Measurements from ENCODE around the gene GGCT.
A peak's percentile ranks its signal among the peaks of the same experiment; 100 is the strongest.
"Not testable (repeated sequence)": the region's sequence is repeated elsewhere in the genome, so short reads cannot be mapped to it uniquely, and the experiment has no call there.

Gene GGCT

DNA sequence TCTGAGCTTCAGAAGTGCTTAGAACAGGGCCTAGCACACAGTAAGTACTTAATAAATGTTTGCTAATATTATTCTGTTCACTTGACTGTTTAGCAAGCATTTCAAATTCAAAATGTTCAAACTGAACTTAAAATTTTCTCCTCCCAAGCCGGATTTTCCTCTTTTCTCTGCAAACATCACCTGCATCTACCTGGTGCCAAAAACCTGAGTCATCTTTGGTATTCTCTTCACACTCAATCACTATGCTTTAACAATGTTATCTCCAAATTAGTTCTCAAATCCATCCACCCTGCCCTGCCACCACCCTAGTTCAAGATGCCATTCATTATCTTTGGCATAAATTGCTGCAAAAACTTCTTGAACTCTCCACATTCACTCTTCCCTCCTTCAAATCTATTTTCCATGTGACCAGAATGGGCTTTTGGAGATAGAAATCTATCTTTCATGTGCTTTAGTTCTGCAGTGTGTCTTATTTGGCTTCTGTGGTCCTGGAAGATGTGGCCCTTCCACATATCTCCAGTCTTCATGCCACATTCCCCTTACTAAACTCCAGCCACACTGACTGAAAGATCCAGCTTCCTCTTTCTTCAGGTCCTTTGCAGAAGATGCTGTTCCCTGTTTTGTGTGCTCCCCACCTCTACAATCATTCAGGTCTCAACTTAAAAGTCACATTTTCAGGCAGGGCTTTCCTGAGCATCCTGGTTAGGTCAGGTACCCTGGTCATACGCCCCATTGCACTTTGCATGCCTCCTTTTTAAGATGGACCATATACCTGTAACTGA is 2.0 kb downstream of the GGCT start:
- Histone ChIP-seq H3K27me3 (ENCODE audit: control insufficient read depth, insufficient read depth, low read length) (no peaks in the 10 kb centered on the region), H3K36me3 (ENCODE audit: insufficient read depth, low read length) (peaks cover 4% of the 10 kb centered on the region), H3K9me3 (replicated peaks; ENCODE audit: low read length) (no peaks in the 10 kb centered on the region), H3K4me1 (ENCODE audit: control insufficient read depth, insufficient read depth, low read length) (peaks cover 15% of the 10 kb centered on the region), H3K4me3 (ENCODE audit: low read length) (peak overlapping the region; percentile 88), H3K4me2 (ENCODE audit: low read length) (peak overlapping the region; percentile 94), H3K9ac (ENCODE audit: low read depth, low read length) (no peak overlapping the region)

DNA sequence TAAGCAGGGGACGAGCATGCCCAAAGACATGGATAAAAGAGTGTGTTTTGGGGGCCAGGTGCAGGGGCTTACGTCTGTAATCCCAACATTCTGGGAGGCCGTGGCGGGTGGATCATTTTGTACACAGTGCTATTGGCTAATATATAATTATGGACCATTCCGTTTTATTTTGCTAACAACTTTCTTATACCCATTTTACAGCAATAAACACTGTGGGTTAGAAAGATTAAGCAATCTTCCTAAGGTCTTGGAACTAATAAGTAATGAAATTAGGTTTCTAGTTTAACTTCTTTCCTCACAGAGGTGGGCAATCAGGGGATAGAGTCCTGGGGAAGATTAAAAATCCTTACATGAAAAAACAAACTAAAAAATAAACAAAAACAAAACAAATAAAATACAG is 3.4 kb downstream of the GGCT start:
- Histone ChIP-seq H3K9ac (ENCODE audit: low read depth, low read length) (no peak overlapping the region), H3K4me2 (ENCODE audit: low read length) (no peak overlapping the region), H3K36me3 (ENCODE audit: insufficient read depth, low read length) (peaks cover 14% of the 10 kb centered on the region), H3K9me3 (replicated peaks; ENCODE audit: low read length) (no peaks in the 10 kb centered on the region), H3K4me1 (ENCODE audit: control insufficient read depth, insufficient read depth, low read length) (peaks cover 15% of the 10 kb centered on the region), H3K27me3 (ENCODE audit: control insufficient read depth, insufficient read depth, low read length) (no peaks in the 10 kb centered on the region), H3K4me3 (ENCODE audit: low read length) (no peak overlapping the region)

DNA sequence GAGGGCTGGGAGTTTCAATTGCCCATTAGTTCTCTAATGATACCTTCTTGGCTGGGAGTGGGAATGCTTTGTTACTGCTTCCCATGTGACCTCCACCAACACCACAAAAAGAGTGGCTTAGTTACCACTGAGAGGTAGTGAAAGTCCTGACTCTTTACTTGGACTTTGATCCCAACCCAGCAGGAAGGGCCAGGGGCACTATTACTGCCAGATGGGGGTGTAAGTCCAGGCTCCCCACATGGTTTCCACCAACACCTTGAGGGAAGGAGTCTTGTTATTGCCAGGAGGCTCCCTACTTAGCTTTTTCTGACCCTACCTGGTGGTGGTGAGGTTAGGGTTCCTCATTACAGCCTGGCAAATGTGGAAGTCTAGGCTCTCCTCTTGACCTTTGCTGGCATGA is 11.4 kb downstream of the GGCT start:
- Histone ChIP-seq H3K4me1 (ENCODE audit: control insufficient read depth, insufficient read depth, low read length) (no peaks in the 10 kb centered on the region), H3K4me3 (ENCODE audit: low read length) (no peak overlapping the region), H3K9ac (ENCODE audit: low read depth, low read length) (no peak overlapping the region), H3K9me3 (replicated peaks; ENCODE audit: low read length) (peaks cover 6% of the 10 kb centered on the region), H3K27me3 (ENCODE audit: control insufficient read depth, insufficient read depth, low read length) (no peaks in the 10 kb centered on the region), H3K4me2 (ENCODE audit: low read length) (no peak overlapping the region), H3K36me3 (ENCODE audit: insufficient read depth, low read length) (peaks cover 11% of the 10 kb centered on the region)

DNA sequence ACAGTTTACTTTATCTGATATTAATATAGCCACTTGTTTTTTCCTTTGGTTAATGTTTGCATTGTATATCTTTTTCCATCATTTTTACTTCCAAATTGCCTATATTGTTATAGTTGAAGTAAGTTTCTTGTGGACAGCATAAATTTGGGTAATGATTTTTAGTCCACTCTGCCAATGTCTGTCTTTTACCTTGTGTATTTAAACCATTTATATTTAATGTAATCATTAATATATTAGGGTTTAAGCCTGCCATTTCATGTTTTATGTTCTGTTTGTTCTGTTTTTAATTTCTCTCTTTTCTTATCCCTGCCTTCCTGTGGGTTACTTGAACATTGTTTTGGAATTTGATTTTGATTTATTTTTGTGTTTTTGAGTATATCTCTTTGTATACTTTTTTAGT is 13.2 kb downstream of the GGCT start:
- Histone ChIP-seq H3K9ac (ENCODE audit: low read depth, low read length) (no peak overlapping the region), H3K27me3 (ENCODE audit: control insufficient read depth, insufficient read depth, low read length) (no peaks in the 10 kb centered on the region), H3K36me3 (ENCODE audit: insufficient read depth, low read length) (peaks cover 3% of the 10 kb centered on the region)

GRCh38 chr7:30487371-30487770 is 17.3 kb downstream of the GGCT start:
- Histone ChIP-seq H3K9ac (ENCODE audit: low read depth, low read length) (no peak overlapping the region), H3K4me3 (ENCODE audit: low read length) (no peak overlapping the region), H3K27me3 (ENCODE audit: control insufficient read depth, insufficient read depth, low read length) (no peaks in the 10 kb centered on the region), H3K36me3 (ENCODE audit: insufficient read depth, low read length) (no peaks in the 10 kb centered on the region), H3K4me2 (ENCODE audit: low read length) (no peak overlapping the region), H3K9me3 (replicated peaks; ENCODE audit: low read length) (peaks cover 6% of the 10 kb centered on the region), H3K4me1 (ENCODE audit: control insufficient read depth, insufficient read depth, low read length) (no peaks in the 10 kb centered on the region)

More for the DNA sequence above, 13.2 kb downstream of the GGCT start:
- Histone ChIP-seq H3K4me2 (ENCODE audit: low read length) (no peak overlapping the region), H3K4me3 (ENCODE audit: low read length) (no peak overlapping the region), H3K9me3 (replicated peaks; ENCODE audit: low read length) (peaks cover 6% of the 10 kb centered on the region), H3K4me1 (ENCODE audit: control insufficient read depth, insufficient read depth, low read length) (no peaks in the 10 kb centered on the region)

DNA sequence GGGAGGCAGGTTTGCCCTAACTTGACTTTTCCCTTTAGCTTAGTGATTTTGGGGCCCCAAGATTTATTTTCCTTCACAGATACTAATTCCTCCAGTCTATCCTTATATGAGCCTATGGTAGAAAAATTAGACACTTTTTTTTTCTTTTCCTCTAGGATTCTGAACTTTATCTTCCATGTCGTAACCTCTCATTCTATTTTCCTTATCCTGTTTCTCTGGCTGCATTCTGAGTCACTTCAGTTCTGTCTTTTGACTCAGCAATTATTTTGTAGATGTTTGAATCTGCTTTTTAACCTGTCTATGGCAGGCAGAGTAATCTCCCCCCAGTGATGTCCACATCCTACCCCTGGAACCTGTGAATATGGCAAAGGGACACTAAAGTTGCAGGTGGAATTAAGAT is 19.0 kb downstream of the GGCT start:
- no peaks in the 10 kb centered on the region for H3K4me1 ChIP-seq (ENCODE audit: control insufficient read depth, insufficient read depth, low read length)
- no peaks in the 10 kb centered on the region for H3K9me3 ChIP-seq (replicated peaks; ENCODE audit: low read length)
- no peak overlapping the region for H3K9ac ChIP-seq (ENCODE audit: low read depth, low read length)
- H3K27me3 ChIP-seq (ENCODE audit: control insufficient read depth, insufficient read depth, low read length), result no peaks in the 10 kb centered on the region
- no peak overlapping the region for H3K4me3 ChIP-seq (ENCODE audit: low read length)
- H3K36me3 ChIP-seq (ENCODE audit: insufficient read depth, low read length), result no peaks in the 10 kb centered on the region
- no peak overlapping the region for H3K4me2 ChIP-seq (ENCODE audit: low read length)

DNA sequence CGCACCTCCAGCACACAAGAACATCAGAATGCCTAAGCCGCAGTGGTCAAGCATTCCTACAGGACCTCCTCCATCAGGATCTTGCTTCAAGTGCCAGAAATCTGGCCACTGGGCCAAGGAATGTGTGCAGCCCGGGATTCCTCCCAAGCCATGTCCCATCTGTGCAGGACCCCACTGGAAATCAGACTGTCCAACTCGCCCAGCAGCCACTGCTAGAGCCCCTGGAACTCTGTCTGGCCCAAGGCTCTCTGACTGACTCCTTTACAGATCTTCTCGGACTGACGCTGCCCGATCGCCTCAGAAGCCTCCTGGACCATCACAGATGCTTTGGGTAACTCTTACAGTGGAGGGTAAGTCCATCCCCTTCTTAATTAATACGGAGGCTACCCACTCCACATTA is 23.2 kb downstream of the GGCT start:
- not testable (repeated sequence) for H3K27me3 ChIP-seq (ENCODE audit: control insufficient read depth, insufficient read depth, low read length); H3K9ac ChIP-seq (ENCODE audit: low read depth, low read length); H3K4me3 ChIP-seq (ENCODE audit: low read length); H3K4me2 ChIP-seq (ENCODE audit: low read length); H3K9me3 ChIP-seq (replicated peaks; ENCODE audit: low read length); H3K36me3 ChIP-seq (ENCODE audit: insufficient read depth, low read length)
- peaks cover 16% of the 10 kb centered on the region for H3K4me1 ChIP-seq (ENCODE audit: control insufficient read depth, insufficient read depth, low read length)

DNA sequence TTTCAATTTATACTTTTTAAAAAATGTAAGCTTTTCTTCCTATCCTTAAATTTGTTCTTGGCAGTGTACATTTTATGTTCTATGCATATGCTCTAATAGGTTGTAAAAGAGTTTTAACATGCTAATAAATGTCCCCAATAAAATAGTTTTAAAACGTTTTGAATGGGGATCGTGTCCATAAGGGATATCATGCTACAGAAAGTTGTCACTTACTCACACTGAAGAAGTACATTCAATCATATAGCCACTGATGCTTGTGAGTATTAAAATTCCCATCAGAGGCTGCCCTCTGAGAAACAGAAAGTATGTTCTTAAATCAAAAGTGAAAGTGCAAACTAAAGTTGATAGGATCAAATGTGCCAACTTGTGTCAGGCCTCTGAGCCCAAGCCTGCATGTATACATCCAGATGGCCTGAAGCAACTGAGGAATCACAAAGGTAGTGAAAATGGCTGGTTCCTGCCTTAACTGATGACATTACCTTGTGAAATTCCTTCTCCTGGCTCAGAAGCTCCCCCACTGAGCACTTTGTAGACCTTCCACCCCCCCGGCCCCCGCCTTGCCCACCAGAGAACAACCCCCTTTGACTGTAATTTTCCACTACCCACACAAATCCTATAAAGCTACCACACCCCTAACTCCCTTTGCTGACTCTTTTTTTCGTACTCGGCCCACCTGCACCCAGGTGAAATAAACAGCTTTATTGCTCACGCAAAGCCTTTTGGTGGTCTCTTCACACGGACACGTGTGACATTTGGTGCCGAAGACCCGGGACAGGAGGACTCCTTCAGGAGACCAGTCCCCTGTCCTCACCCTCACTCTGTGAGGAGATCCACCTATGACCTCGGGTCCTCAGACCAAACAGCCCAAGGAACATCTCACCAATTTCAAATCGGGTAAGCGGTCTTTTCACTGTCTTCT is 25.2 kb downstream of the GGCT start:
- Histone ChIP-seq H3K27me3 (ENCODE audit: control insufficient read depth, insufficient read depth, low read length) (no peaks in the 10 kb centered on the region), H3K9ac (ENCODE audit: low read depth, low read length) (peak overlapping the region; percentile 96), H3K36me3 (ENCODE audit: insufficient read depth, low read length) (no peaks in the 10 kb centered on the region), H3K4me2 (ENCODE audit: low read length) (peak overlapping the region; percentile 93), H3K4me3 (ENCODE audit: low read length) (peak overlapping the region; percentile 90), H3K4me1 (ENCODE audit: control insufficient read depth, insufficient read depth, low read length) (peaks cover 24% of the 10 kb centered on the region), H3K9me3 (replicated peaks; ENCODE audit: low read length) (no peaks in the 10 kb centered on the region)

DNA sequence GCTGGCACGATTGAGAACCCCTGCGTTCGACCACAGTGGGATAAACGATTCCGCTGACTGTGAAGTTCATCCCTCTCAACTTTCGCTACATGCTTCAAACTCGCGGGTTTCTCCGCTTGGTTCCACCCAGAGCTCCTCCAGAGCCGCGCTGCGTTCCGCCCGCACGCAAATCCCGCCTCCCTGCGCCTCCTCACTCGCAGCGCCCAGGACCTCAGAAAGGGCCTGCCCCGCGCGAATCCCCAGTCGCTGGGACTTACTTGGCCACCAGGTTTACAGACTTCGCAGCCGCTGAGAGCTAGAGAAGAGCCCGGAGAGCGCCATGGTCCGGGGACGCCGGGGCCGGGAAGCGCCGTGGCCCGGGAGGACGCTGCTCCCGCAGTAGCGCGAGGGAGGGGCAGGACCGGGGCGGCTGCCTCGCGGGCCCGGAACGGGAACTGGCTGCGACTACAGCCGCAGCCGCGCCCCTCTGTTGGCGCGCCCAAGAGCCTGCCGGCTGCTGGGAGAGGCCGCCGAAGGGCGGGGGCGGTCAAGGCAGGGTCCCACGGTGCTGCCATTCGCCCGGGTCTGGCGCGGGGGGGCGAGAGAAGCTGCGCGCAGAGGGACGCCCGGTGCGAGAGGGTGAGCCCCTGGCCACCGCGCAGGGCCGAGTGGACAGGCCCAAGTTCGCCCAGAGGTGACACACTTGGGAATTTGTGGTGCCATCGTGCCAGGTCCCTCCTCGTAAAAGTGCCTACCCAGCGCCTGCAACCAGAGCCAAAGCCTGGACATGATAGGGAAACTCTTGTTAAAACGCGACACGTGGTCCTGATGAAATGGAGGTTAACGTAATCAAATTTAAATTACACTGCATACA is 26.1 kb downstream of the GGCT start, which contains the start of gene NOD1:
TSS of gene NOD1 (minus strand) at position 436 of the 853 bp plus-strand sequence. CDS start 21,863 bp downstream, outside the sequence.
- Histone ChIP-seq H3K4me3 (ENCODE audit: low read length) (peak within 1 kb of the TSS; percentile 90), H3K36me3 (ENCODE audit: insufficient read depth, low read length) (no peaks in the 10 kb centered on the region), H3K9me3 (replicated peaks; ENCODE audit: low read length) (no peaks in the 10 kb centered on the region), H3K9ac (ENCODE audit: low read depth, low read length) (peak within 1 kb of the TSS; percentile 96), H3K4me2 (ENCODE audit: low read length) (peak within 1 kb of the TSS; percentile 93), H3K4me1 (ENCODE audit: control insufficient read depth, insufficient read depth, low read length) (peaks cover 24% of the 10 kb centered on the region), H3K27me3 (ENCODE audit: control insufficient read depth, insufficient read depth, low read length) (no peaks in the 10 kb centered on the region)

DNA sequence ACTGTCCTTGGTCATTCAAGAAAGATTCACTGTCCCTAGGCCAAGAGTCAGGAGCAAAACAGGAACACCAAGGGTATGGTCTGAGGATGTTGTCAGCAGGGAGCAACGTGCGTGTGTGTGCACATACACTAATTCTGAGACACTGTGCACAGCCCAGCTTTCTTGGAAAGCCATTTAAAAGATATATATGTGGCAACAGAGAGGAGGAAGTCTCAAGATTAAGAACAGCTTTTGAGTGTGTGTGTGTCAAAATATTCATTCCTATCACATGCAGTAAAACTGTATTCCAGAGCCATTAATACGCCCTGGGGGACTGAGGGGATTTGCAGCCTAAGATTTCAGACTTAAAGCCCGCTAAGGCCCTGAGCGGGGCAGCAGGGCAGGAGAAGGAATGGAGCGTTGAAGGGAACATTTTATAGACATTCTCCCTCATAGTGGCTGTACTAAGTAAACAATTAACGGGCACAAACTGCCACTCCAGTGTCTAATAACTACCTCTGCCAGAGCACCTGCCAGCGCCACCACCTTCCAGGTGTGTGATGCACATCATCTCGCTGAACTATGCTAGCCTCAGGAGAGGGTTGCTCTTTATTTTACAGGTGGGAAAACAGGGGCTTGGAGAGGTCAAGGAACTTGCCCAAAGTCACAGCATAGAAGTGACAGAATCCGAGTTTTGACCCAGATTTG is 28.0 kb downstream of the GGCT start:
- H3K9me3 ChIP-seq (replicated peaks; ENCODE audit: low read length), result no peaks in the 10 kb centered on the region
- H3K9ac ChIP-seq (ENCODE audit: low read depth, low read length), result no peak overlapping the region
- peak overlapping the region; percentile 93 for H3K4me2 ChIP-seq (ENCODE audit: low read length)
- no peaks in the 10 kb centered on the region for H3K36me3 ChIP-seq (ENCODE audit: insufficient read depth, low read length)
- H3K27me3 ChIP-seq (ENCODE audit: control insufficient read depth, insufficient read depth, low read length), result no peaks in the 10 kb centered on the region
- H3K4me1 ChIP-seq (ENCODE audit: control insufficient read depth, insufficient read depth, low read length), result peaks cover 32% of the 10 kb centered on the region
- H3K4me3 ChIP-seq (ENCODE audit: low read length), result no peak overlapping the region

Data from skeletal muscle satellite cell (primary cell).